H1 (cell line): ENCODE results near the gene CUTA. TPM values are rescaled to one million over a fixed set of nuclear protein-coding genes. Genes with fewer than 3 reads are reported as not detected.
A peak's percentile ranks its signal among the peaks of the same experiment; 100 is the strongest.

Source experiments
- CTCF ChIA-PET: fragments of 300-600 bp; sonication (Branson Sonifier 250); formaldehyde crosslinking; loops from one replicate; lab custom pipeline; 2021; ENCODE audit not compliant: partially characterized antibody; lab: Charles Lee
- POLR2A ChIA-PET: fragments of 300-600 bp; sonication (Branson Sonifier 250); formaldehyde crosslinking; loops from one replicate; lab custom pipeline; 2021; ENCODE audit warnings: inconsistent platforms; ENCODE audit not compliant: partially characterized antibody; lab: Charles Lee
- DNase-seq, 2 experiments: peaks; one replicate each; pipeline versions ENCODE4 v3.0.0 to v3.0.0-alpha.2; 2010 to 2022; ENCODE audit warnings: low spot score in 2 of 2, low read depth in 1 of 2, mixed read lengths in 1 of 2
- FAIRE-seq: peaks from 2 replicates; lab custom pipeline; 2011; peaks lifted over from hg19 to GRCh38; lab: Jason Lieb, UNC
- H2AFZ ChIP-seq: 2 replicates; pipeline ENCODE4 v1.8.1; 2012; ENCODE audit warnings: low read length, inconsistent platforms
- H2AK5ac ChIP-seq: 2 replicates; pipeline ENCODE4 v1.6.1; 2013; ENCODE audit warnings: low read depth, low read length
- H2BK120ac ChIP-seq: replicated peaks from 2 replicates; pipeline ENCODE3; 2013; ENCODE audit warnings: low read depth, low read length, inconsistent platforms
- H2BK12ac ChIP-seq: 2 replicates; pipeline ENCODE4 v1.6.1; 2013; ENCODE audit warnings: low read depth, low read length
- H2BK15ac ChIP-seq: 2 replicates; pipeline ENCODE4 v1.6.1; 2013; ENCODE audit warnings: low read length
- H2BK20ac ChIP-seq: 2 replicates; pipeline ENCODE4 v1.6.1; 2013; ENCODE audit warnings: low read length
- H2BK5ac ChIP-seq: 2 replicates; pipeline ENCODE4 v1.6.1; 2013; ENCODE audit warnings: low read depth, low read length
- H3K14ac ChIP-seq: 2 replicates; pipeline ENCODE4 v1.6.1; 2013; ENCODE audit warnings: inconsistent platforms; ENCODE audit not compliant: insufficient read length
- H3K18ac ChIP-seq: 2 replicates; pipeline ENCODE4 v1.6.1; 2013; ENCODE audit warnings: low read length; ENCODE audit errors: extremely low read depth
- H3K23ac ChIP-seq: 2 replicates; pipeline ENCODE4 v1.6.1; 2013; ENCODE audit warnings: inconsistent platforms; ENCODE audit not compliant: insufficient read length
- H3K23me2 ChIP-seq: 2 replicates; pipeline ENCODE4 v1.6.1; 2013; ENCODE audit warnings: low read depth, low read length
- H3K27ac ChIP-seq: 2 replicates; pipeline ENCODE4 v1.6.1; 2011; ENCODE audit warnings: low read depth, low read length, inconsistent platforms
- H3K27me3 ChIP-seq, 4 experiments: replicated peaks in 1 of 4; 1 replicate in 1 of 4; 2 replicates in 3 of 4; pipeline versions ENCODE4 v1.6.1 to v1.8.1; 2011 to 2013; ENCODE audit warnings: low read length in 3 of 4, mild to moderate bottlenecking in 3 of 4, inconsistent platforms in 2 of 4, mixed read lengths in 2 of 4, moderate library complexity in 1 of 4; ENCODE audit not compliant: control insufficient read depth in 3 of 4, insufficient read depth in 3 of 4; ENCODE audit errors: extremely low read depth in 1 of 4
- H3K36me3 ChIP-seq, 4 experiments: 2 replicates each; pipeline versions ENCODE4 v1.6.1 to v1.8.1; 2011 to 2013; ENCODE audit warnings: mild to moderate bottlenecking in 4 of 4, low read length in 3 of 4, moderate library complexity in 2 of 4, control low read depth in 1 of 4, inconsistent platforms in 1 of 4; ENCODE audit not compliant: insufficient read depth in 4 of 4, control insufficient read depth in 2 of 4
- H3K4ac ChIP-seq: replicated peaks from 2 replicates; pipeline ENCODE3; 2013; ENCODE audit warnings: low read length, low read depth, mixed read lengths, inconsistent platforms; ENCODE audit not compliant: insufficient read length
- H3K4me1 ChIP-seq, 4 experiments: replicated peaks in 1 of 4; 1 replicate in 1 of 4; 2 replicates in 3 of 4; pipeline versions ENCODE4 v1.6.1 to v1.8.1; 2011 to 2013; ENCODE audit warnings: low read length in 3 of 4, inconsistent platforms in 2 of 4, mixed read lengths in 1 of 4; ENCODE audit not compliant: insufficient read depth in 4 of 4, control insufficient read depth in 3 of 4
- H3K4me2 ChIP-seq, 2 experiments: 2 replicates each; pipeline versions ENCODE4 v1.6.1 to v1.8.1; 2011 to 2013; ENCODE audit warnings: low read depth in 2 of 2, low read length in 2 of 2, control low read depth in 1 of 2, inconsistent platforms in 1 of 2, mild to moderate bottlenecking in 1 of 2; ENCODE audit not compliant: insufficient read depth in 1 of 2
- H3K4me3 ChIP-seq, 4 experiments: fragments of 200-600, 300-600 bp in 1 of 4; sonication (generic), shearing (Covaris generic), sonication (Bioruptor Twin) in 1 of 4; 2 replicates each; pipeline versions ENCODE4 v1.5.1 to v1.8.1; 2011 to 2016; ENCODE audit warnings: low read length in 4 of 4, low read depth in 3 of 4, control low read depth in 2 of 4, inconsistent platforms in 2 of 4, mild to moderate bottlenecking in 2 of 4, mixed read lengths in 1 of 4, moderate library complexity in 1 of 4; ENCODE audit not compliant: insufficient read depth in 2 of 4; ENCODE audit errors: extremely low read depth in 1 of 4
- H3K56ac ChIP-seq: replicated peaks from 2 replicates; pipeline ENCODE3; 2013; ENCODE audit warnings: low read depth, mild to moderate bottlenecking, mixed read lengths, low read length, inconsistent platforms; ENCODE audit not compliant: insufficient read length
- H3K79me1 ChIP-seq: 2 replicates; pipeline ENCODE4 v1.6.1; 2013; ENCODE audit warnings: low read depth, low read length, control low read depth
- H3K79me2 ChIP-seq, 2 experiments: 2 replicates each; pipeline versions ENCODE4 v1.6.1 to v1.8.1; 2012 to 2013; ENCODE audit warnings: low read length in 2 of 2, mild to moderate bottlenecking in 2 of 2, inconsistent platforms in 1 of 2; ENCODE audit not compliant: insufficient read depth in 2 of 2, control insufficient read depth in 1 of 2
- H3K9ac ChIP-seq, 4 experiments: replicated peaks in 1 of 4; 1 replicate in 1 of 4; 2 replicates in 3 of 4; pipeline versions ENCODE4 v1.6.1 to v1.8.1; 2011 to 2013; ENCODE audit warnings: low read depth in 3 of 4, low read length in 3 of 4, control low read depth in 2 of 4, mild to moderate bottlenecking in 2 of 4, moderate library complexity in 2 of 4, inconsistent platforms in 1 of 4; ENCODE audit errors: extremely low read depth in 1 of 4
- H3K9me3 ChIP-seq, 2 experiments: 2 replicates each; pipeline versions ENCODE4 v1.6.1 to v1.8.1; 2012 to 2013; ENCODE audit warnings: mild to moderate bottlenecking in 2 of 2, moderate library complexity in 2 of 2, control low read depth in 1 of 2, inconsistent platforms in 1 of 2, low read depth in 1 of 2, low read length in 1 of 2, mixed read lengths in 1 of 2; ENCODE audit not compliant: insufficient read depth in 2 of 2
- H4K20me1 ChIP-seq, 2 experiments: replicated peaks in 1 of 2; 2 replicates each; pipeline versions ENCODE3 to v1.8.1; 2011 to 2013; ENCODE audit warnings: inconsistent platforms in 2 of 2, low read length in 2 of 2, mild to moderate bottlenecking in 1 of 2; ENCODE audit not compliant: insufficient read depth in 2 of 2, control insufficient read depth in 1 of 2
- H4K5ac ChIP-seq: 2 replicates; pipeline ENCODE4 v1.6.1; 2013; ENCODE audit warnings: low read length, low read depth, mixed read lengths, inconsistent platforms; ENCODE audit not compliant: insufficient read length
- H4K8ac ChIP-seq: 2 replicates; pipeline ENCODE4 v1.8.0; 2013; ENCODE audit warnings: mild to moderate bottlenecking, moderate library complexity, low read length, inconsistent platforms; ENCODE audit not compliant: insufficient read depth; ENCODE audit errors: extremely low read depth
- H4K91ac ChIP-seq: replicated peaks from 2 replicates; pipeline ENCODE3; 2013; ENCODE audit warnings: low read length, mixed read lengths, inconsistent platforms; ENCODE audit not compliant: insufficient read length
- BRCA1 ChIP-seq: IDR thresholded peaks from 2 replicates; pipeline ENCODE4 v1.6.1; 2012; ENCODE audit warnings: low read depth, low read length, improper control_type of control experiment
- CEBPB ChIP-seq: IDR thresholded peaks from 2 replicates; pipeline ENCODE4 v1.6.1; 2012; ENCODE audit warnings: low read depth, low read length
- CHD2 ChIP-seq: IDR thresholded peaks from 2 replicates; pipeline ENCODE4 v1.6.1; 2012; ENCODE audit warnings: low read length, improper control_type of control experiment
- HDAC2 ChIP-seq, 2 experiments: fragments of 300-600 bp in 1 of 2; sonication (generic) in 1 of 2; IDR thresholded peaks; 2 replicates each; pipeline ENCODE4 v1.6.1; 2011 to 2012; ENCODE audit warnings: low read depth in 2 of 2, low read length in 2 of 2, mild to moderate bottlenecking in 2 of 2, moderate library complexity in 2 of 2, borderline replicate concordance in 1 of 2, inconsistent platforms in 1 of 2
- JUND ChIP-seq: IDR thresholded peaks from 2 replicates; pipeline ENCODE4 v1.6.1; 2011; ENCODE audit warnings: mild to moderate bottlenecking, improper control_type of control experiment, low read length
- PHF8 ChIP-seq: fragments of 200-600 bp; sonication (generic); conservative IDR thresholded peaks from 2 replicates; pipeline ENCODE4 v1.7.1; 2012; ENCODE audit warnings: low read depth, mild to moderate bottlenecking, inconsistent platforms, low read length, moderate library complexity
- POU5F1 ChIP-seq: IDR thresholded peaks from 2 replicates; pipeline ENCODE4 v1.6.1; 2011; ENCODE audit warnings: low read depth, mild to moderate bottlenecking, low read length, moderate library complexity
- RNF2 ChIP-seq: fragments of 200-900, 300-1000 bp; sonication (generic); IDR thresholded peaks from 2 replicates; pipeline ENCODE4 v1.7.1; 2016; ENCODE audit warnings: borderline replicate concordance, low read depth, mild to moderate bottlenecking, antibody characterized with exemption, low read length; ENCODE audit not compliant: poor library complexity, severe bottlenecking; ENCODE audit errors: missing control alignments
- SIN3A ChIP-seq, 2 experiments: IDR thresholded peaks in 1 of 2; conservative IDR thresholded peaks in 1 of 2; 2 replicates each; pipeline ENCODE4 v1.6.1; 2011 to 2012; ENCODE audit warnings: low read length in 2 of 2, improper control_type of control experiment in 1 of 2, low read depth in 1 of 2, mild to moderate bottlenecking in 1 of 2
- SIX5 ChIP-seq: IDR thresholded peaks from 2 replicates; pipeline ENCODE4 v1.6.1; 2011; ENCODE audit warnings: mild to moderate bottlenecking, low read depth, low read length
- SP1 ChIP-seq: IDR thresholded peaks from 2 replicates; pipeline ENCODE4 v1.6.1; 2011; ENCODE audit warnings: low read depth, low read length
- SP4 ChIP-seq: IDR thresholded peaks from 2 replicates; pipeline ENCODE4 v1.6.1; 2012; ENCODE audit warnings: low read length, inconsistent platforms
- TAF7 ChIP-seq: optimal IDR thresholded peaks from 2 replicates; pipeline ENCODE3; 2011; ENCODE audit warnings: low read depth, mild to moderate bottlenecking, inconsistent platforms, low read length, moderate library complexity, borderline replicate concordance
- YY1 ChIP-seq: IDR thresholded peaks from 2 replicates; pipeline ENCODE4 v1.6.1; 2011; ENCODE audit warnings: low read depth, mild to moderate bottlenecking, low read length
- WGBS, 2 experiments: shearing (Covaris generic) in 1 of 2; methylation state at CpG; one replicate each; pipeline versions ENCODE4 v1.1.6 to v1.1.7; 2013 to 2015; ENCODE audit warnings: low lambda C conversion rate in 2 of 2, mixed read lengths in 2 of 2, inconsistent platforms in 1 of 2, low coverage in 1 of 2, missing lambda C conversion rate in 1 of 2; ENCODE audit not compliant: insufficient replicate concordance in 2 of 2, insufficient coverage in 1 of 2, insufficient read length in 1 of 2; ENCODE audit errors: extremely low coverage in 1 of 2, missing lambda C conversion rate in 1 of 2; 5-methylcytosine and 5-hydroxymethylcytosine counted together
- polyA plus RNA-seq, 7 experiments: library from polyadenylated mRNA; depleted of rRNA in 3 of 7; stranded (reverse) in 5 of 7; unstranded in 2 of 7; fragments of >200 nt in 5 of 7; fragments of 200-250 nt in 2 of 7; gene quantifications; 1 replicate in 5 of 7; 2 replicates in 1 of 7; 4 replicates in 1 of 7; pipeline versions ENCODE4 v1.2.1 to v1.2.3, GENCODE V29; 2011 to 2013; ENCODE audit warnings: missing spikeins in 2 of 7, mixed read lengths in 2 of 7
- total RNA-seq: library from RNA; stranded (reverse); fragmentation: NEBNext Ultra II Directional; extraction: Animal tissue kit (Norgen Biotek cat#: 25700); gene quantifications from 2 replicates; pipeline ENCODE4 v1.2.1, GENCODE V29; 2021

CUTA gene
- total and polyA plus RNA-seq, 2 of the 8 experiments (the other 6 are each of a cell fraction or from before 2014, with no cell fraction given): 297 to 460 TPM

DNA sequence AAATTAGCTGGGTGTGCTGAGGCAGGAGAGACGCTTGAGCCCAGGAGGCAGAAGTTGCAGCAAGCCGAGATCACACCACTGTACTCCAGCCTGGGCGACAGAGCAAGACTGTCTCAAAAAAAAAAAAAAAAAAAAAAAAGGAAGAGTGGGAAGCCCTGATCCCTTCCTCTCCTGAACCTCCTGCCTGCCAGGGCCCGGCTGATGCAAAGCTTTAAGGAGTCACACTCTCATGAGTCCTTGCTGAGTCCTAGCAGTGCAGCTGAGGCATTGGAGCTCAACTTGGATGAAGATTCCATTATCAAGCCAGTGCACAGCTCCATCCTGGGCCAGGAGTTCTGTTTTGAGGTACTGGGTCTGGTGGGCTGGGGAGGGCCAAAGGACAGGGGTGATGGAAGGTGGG is 17.1 kb upstream of the CUTA start:
- Histone ChIP-seq H4K91ac (no peak overlapping the region), H4K20me1 (peaks cover 2 to 16% of the 10 kb centered on the region in 2 experiments), H2AFZ (no peak overlapping the region), H3K79me2 (peaks cover 4 to 55% of the 10 kb centered on the region in 2 experiments; a peak in 2 of 4 replicates), H2BK15ac (no peak overlapping the region), H4K8ac (no peak overlapping the region), H3K4ac (no peak overlapping the region), H2AK5ac (no peak overlapping the region), H2BK20ac (no peak overlapping the region), H3K14ac (no peak overlapping the region), H3K56ac (no peak overlapping the region), H3K4me2 (no peak overlapping the region), H3K23me2 (peaks cover 21% of the 10 kb centered on the region), H3K4me3 (no peak overlapping the region), H3K9me3 (no peaks in the 10 kb centered on the region; a peak in 1 of 4 replicates), H3K23ac (no peak overlapping the region), H3K79me1 (peaks cover 6% of the 10 kb centered on the region; the same call in 1 of the 2 replicates), H2BK5ac (peak overlapping the region; percentile 10; the same call in 1 of the 2 replicates), H3K27me3 (no peaks in the 10 kb centered on the region), H2BK12ac (no peak overlapping the region), H3K9ac (peak overlapping the region in 2 of 4 experiments; percentile 38 to 53; a peak in 3 of 7 replicates), H2BK120ac (no peak overlapping the region), H3K4me1 (peaks cover 8 to 22% (median 16%) of the 10 kb centered on the region in 4 experiments), H4K5ac (no peak overlapping the region), H3K27ac (peak overlapping the region; percentile 70; the same call in 1 of the 2 replicates), H3K18ac (no peak overlapping the region), H3K36me3 (peaks cover 31 to 48% (median 42%) of the 10 kb centered on the region in 4 experiments)
- no peak for FAIRE-seq
- POLR2A ChIA-PET: interaction anchor here (1.0 to 14.8 kb wide), 3 partner anchors 9 to 17 kb away, joined by 3 to 381 read pairs (median 6); partner anchors contain the start of genes SYNGAP1 and ZBTB9
- CTCF ChIA-PET: interaction anchor here (0.6 to 1.5 kb wide), 3 partner anchors 9 to 78 kb away, joined by 3 to 4 read pairs (median 3); no protein-coding TSS in a partner anchor
- DNase-seq: no peak
- WGBS, 2 experiments: 63% methylated on average over 1 of the region's 4 CpGs; no CpG with 5 or more reads in 1 of the 2 experiments
- no peak for TF ChIP-seq SIN3A (conservative IDR thresholded peaks at IDR 0.05 in 1 of 2, IDR thresholded peaks at IDR 0.05 in 1 of 2; ENCODE audit: low read depth in 1 of 2, low read length in 2 of 2)
- no peak for TF ChIP-seq SP4
- no peak for TF ChIP-seq CEBPB
- TF ChIP-seq POU5F1: no peak
- TF ChIP-seq SP1: no peak
- no peak for TF ChIP-seq PHF8
- TF ChIP-seq SIX5: no peak
- TF ChIP-seq TAF7: no peak
- TF ChIP-seq BRCA1: no peak
- no peak for TF ChIP-seq JUND
- no peak for TF ChIP-seq RNF2
- no peak for TF ChIP-seq HDAC2 (IDR thresholded peaks at IDR 0.05; ENCODE audit: borderline replicate concordance in 1 of 2, low read depth in 2 of 2, low read length in 2 of 2)
- no peak for TF ChIP-seq YY1
- no peak for TF ChIP-seq CHD2
